ENCODE measurements around the gene NUSAP1. TPM values are rescaled to one million over a fixed set of nuclear protein-coding genes. Genes with fewer than 3 reads are reported as not detected.
A peak's percentile ranks its signal among the peaks of the same experiment; 100 is the strongest.
"Not testable (repeated sequence)": the region's sequence is repeated elsewhere in the genome, so short reads cannot be mapped to it uniquely, and the experiment has no call there.

The NUSAP1 gene
- total RNA-seq, 6 donors from 2014 or later, result 6.8 to 22.0 (median 8.3) TPM

GRCh38 chr15:41417418-41418195 lies 84.9 kb downstream of the NUSAP1 start:
- peak; percentile 56 to 79 for ATAC-seq (ENCODE audit: low FRiP score in 2 of 2)
- Histone ChIP-seq H3K27ac (peak overlapping the region; percentile 87 to 96 (median 92)), H3K27me3 (no peaks in the 10 kb centered on the region), H3K4me3 (peak overlapping the region; percentile 74 to 99 (median 94)), H3K4me1 (peaks cover 10 to 44% (median 22%) of the 10 kb centered on the region in 4 donors), H3K36me3 (no peaks in the 10 kb centered on the region), H3K9me3 (no peaks in the 10 kb centered on the region)
- WGBS, 2 donors, result 0 to 2% methylated on average over 23 to 37 of the region's 37 CpGs
- TF ChIP-seq POLR2A (IDR thresholded peaks at IDR 0.05) (no peak), CTCF (IDR thresholded peaks at IDR 0.05) (no peak), POLR2AphosphoS5 (IDR thresholded peaks at IDR 0.05) (no peak), EP300 (IDR thresholded peaks at IDR 0.05) (no peak)
- DNase-seq, result peak in 1 of 2 donors; percentile 28

- 92 to 93% methylated on average over 7 of the region's 7 CpGs for WGBS, 2 donors
- no peak for TF ChIP-seq EP300 (IDR thresholded peaks at IDR 0.05)
- no peak for TF ChIP-seq POLR2A (IDR thresholded peaks at IDR 0.05)
- no peak for TF ChIP-seq POLR2AphosphoS5 (IDR thresholded peaks at IDR 0.05)
- TF ChIP-seq CTCF (IDR thresholded peaks at IDR 0.05), result no peak
Measured at GRCh38 chr15:41423979-41424659, 91.4 kb downstream of the NUSAP1 start.

GRCh38 chr15:41424809-41425208 lies 92.1 kb downstream of the NUSAP1 start:
- no peak for ATAC-seq (ENCODE audit: low FRiP score in 2 of 2)
- 95 to 97% methylated on average over 14 of the region's 14 CpGs for WGBS, 2 donors
- H3K4me1 ChIP-seq, result peaks cover 0 to 20% (median 0%) of the 10 kb centered on the region in 4 donors
- no peaks in the 10 kb centered on the region for H3K9me3 ChIP-seq
- no peaks in the 10 kb centered on the region for H3K36me3 ChIP-seq
- TF ChIP-seq CTCF (IDR thresholded peaks at IDR 0.05), result no peak
- TF ChIP-seq EP300 (IDR thresholded peaks at IDR 0.05), result no peak
- TF ChIP-seq POLR2AphosphoS5 (IDR thresholded peaks at IDR 0.05), result no peak
- no peak for TF ChIP-seq POLR2A (IDR thresholded peaks at IDR 0.05)
- DNase-seq, result no peak
- no peak overlapping the region for H3K27ac ChIP-seq
- H3K4me3 ChIP-seq, result no peak overlapping the region
- H3K27me3 ChIP-seq, result no peaks in the 10 kb centered on the region

More at GRCh38 chr15:41423979-41424659, 91.4 kb downstream of the NUSAP1 start:
- Histone ChIP-seq H3K27ac (no peak overlapping the region), H3K9me3 (no peaks in the 10 kb centered on the region), H3K27me3 (no peaks in the 10 kb centered on the region), H3K4me1 (peaks cover 0 to 20% (median 0%) of the 10 kb centered on the region in 4 donors), H3K4me3 (no peak overlapping the region), H3K36me3 (no peaks in the 10 kb centered on the region)
- ATAC-seq (ENCODE audit: low FRiP score in 2 of 2) (no peak), DNase-seq (no peak)

GRCh38 chr15:41425907-41426306 lies 93.2 kb downstream of the NUSAP1 start:
- DNase-seq; H3K9me3 ChIP-seq; ATAC-seq (ENCODE audit: low FRiP score in 2 of 2); H3K4me1 ChIP-seq; H3K27me3 ChIP-seq; H3K36me3 ChIP-seq; H3K27ac ChIP-seq; H3K4me3 ChIP-seq: not testable (repeated sequence)
- 94% methylated on average over 5 of the region's 5 CpGs for WGBS, 2 donors

- Histone ChIP-seq H3K27me3 (no peaks in the 10 kb centered on the region), H3K9me3 (no peaks in the 10 kb centered on the region), H3K36me3 (no peaks in the 10 kb centered on the region), H3K4me1 (no peaks in the 10 kb centered on the region), H3K4me3 (no peak overlapping the region), H3K27ac (no peak overlapping the region)
- no peak for ATAC-seq (ENCODE audit: low FRiP score in 2 of 2)
- 86 to 88% methylated on average over 10 of the region's 10 CpGs for WGBS, 2 donors
- DNase-seq, result no peak
- TF ChIP-seq EP300 (IDR thresholded peaks at IDR 0.05) (no peak), POLR2AphosphoS5 (IDR thresholded peaks at IDR 0.05) (no peak), CTCF (IDR thresholded peaks at IDR 0.05) (no peak), POLR2A (IDR thresholded peaks at IDR 0.05) (no peak)
Measured at GRCh38 chr15:41429003-41429890, 96.6 kb downstream of the NUSAP1 start.

Measured in upper lobe of left lung (tissue), 6 donors.